NCI-H2196 (cell line): Measurements from ENCODE around the gene CDK14.

Experiments used
- DNase-seq: peaks from one replicate; lab custom pipeline; 2025; ENCODE audit not compliant: unreplicated experiment; lab: John Stamatoyannopoulos, UW

Gene CDK14

DNA sequence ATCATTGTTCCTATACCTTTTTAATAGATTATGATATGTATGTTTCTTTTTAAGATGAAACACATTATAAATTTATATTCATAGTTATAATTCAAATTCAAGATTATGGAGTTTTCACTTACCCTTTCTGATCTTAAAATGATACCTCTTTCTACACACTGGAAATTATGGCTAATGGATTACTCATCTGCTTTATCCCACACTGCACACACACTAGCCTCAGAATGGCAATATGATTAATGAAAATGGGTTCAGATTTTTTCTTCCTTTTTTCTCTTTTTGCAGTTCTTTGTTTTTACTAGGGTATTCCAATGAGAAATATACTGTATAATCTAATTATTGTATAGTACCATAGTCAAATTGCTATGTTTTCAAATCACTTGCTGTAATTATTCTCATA, 585.8 kb downstream of the CDK14 start:
- no peak for DNase-seq

DNA sequence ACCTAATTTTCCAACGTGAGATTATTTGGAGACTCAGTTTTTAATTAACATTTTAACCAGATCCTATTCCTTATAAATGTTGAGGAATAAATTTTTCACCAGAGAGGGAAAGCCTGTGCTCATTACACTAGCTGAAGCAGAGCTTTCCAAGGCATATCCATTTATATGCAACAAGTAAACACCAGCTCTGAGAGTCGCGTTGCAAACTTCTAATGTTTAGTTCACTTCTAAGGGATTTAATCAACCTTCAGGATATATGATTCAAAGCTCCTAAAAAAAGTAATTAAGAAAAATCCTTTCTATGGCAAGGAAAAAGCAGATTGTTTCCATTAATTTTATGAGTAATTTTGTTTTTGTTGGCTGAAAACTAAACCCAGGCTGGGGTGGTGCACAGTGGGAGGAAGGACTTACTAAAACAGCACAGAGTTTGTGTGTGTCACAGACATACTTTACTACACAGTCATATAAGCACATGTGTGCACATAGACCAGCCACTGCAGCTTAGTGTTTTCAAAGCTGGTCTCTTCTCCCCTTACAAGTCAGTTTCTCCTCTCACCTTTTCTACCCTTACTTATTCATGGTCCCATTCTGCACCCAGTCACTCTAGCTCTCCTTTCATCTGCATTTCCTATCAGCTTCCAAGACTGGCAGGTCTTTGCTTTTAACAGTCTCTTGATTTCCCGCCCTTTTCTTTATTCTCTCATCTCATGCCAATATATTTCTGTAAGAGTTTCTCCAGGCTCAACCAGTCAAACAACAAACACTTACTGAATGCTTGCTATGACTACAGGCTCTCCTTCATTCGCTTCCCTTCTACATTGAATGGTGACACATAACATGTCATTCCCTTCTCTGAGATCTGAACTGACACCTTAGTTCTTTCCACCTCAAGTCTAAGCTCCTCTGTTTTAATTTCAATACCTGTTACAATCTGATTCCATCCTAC, 587.0 kb downstream of the CDK14 start:
- DNase-seq, result no peak

DNA sequence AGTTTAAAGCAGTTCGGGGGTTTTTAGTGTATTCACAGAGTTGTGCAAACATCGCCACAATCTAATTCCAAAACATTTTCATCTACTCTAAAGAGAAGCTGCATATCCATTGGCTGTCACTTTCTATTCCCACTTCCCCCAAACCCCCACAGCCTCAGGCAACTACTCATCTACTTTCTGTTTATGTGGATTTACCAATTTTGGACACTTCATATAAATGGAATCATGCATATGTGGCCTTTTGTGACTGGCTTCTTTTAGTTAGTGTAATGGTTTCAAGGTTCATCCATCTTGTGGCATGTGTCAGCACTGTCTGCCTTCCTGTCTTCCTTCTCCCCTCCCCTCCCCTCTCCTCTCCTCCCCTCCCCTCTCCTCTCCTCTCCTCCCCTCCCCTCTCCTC, 589.6 kb downstream of the CDK14 start:
- no peak for DNase-seq

DNA sequence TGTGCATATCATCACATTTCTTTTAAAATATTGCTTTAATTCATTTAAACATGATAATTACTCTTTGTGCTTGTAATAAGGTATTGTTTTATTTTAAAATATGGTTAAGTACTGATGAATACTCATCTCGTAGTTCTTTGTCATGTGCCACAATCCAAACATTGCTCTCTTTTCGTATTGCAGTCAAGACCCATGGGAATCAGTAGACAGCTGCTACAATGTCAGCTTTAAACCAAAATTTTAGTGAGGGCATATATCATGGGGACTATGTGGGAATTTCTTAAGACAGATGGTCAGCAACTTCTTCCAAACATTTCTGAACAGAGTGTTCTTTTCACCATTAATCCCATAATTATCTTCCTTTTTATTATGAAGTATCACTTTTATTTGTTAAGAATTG, 590.9 kb downstream of the CDK14 start:
- no peak for DNase-seq

DNA sequence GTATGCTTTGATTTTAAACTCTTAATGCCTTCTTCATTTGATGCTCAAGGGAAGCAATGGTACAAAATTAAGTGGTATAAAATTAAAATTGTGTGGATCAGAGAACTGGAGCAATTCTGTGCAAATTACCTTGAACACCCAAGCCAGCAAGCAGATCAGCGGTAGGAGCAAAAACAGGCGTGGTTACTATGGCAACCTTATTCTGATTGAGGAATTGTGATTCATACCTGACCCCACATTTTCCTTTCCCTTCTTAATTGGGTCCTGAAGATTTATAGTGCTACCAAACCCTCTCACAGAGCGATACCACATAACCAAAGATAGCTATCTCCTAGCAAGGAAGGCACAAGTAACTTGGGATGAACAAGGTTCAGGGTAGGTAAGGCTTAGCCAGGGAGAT, 595.6 kb downstream of the CDK14 start:
- no peak for DNase-seq

DNA sequence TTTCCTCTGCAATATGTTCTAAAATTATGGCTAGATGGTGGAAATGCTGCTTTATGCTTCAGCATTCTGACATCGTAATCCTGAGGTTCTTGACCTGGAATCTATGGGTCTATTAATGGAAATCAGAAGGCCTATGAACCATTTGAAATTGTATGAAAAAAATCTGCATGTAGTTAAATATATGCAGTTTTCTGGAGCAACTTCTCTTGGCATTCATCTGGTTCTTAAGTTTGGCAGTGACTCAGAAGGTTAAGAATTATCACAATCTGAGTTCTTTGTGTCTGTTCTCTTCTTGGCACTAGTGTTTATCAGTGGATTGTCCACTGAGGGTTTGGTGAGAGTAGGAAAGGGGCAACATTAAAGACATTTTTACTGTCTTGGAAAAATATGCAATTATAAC, 597.0 kb downstream of the CDK14 start:
- DNase-seq, result no peak

DNA sequence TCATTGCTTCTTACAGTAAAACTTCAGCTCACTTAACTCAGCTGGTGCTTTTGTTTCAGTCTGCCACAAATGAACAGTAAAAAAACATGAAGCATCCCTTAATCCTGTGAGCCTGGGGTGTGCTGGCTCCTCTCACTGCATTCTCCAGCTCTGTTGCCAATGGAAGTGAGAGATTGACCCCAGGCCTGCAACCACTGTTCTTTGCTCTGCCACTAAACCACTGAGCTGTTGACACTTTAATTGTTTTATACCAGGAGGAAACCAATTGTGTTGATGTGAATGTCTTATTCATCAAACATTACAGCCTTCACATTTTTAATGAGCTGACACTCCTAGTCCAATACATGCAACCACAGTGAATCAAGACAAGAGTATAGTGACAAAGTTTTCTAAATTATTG, 598.7 kb downstream of the CDK14 start:
- DNase-seq, result no peak

DNA sequence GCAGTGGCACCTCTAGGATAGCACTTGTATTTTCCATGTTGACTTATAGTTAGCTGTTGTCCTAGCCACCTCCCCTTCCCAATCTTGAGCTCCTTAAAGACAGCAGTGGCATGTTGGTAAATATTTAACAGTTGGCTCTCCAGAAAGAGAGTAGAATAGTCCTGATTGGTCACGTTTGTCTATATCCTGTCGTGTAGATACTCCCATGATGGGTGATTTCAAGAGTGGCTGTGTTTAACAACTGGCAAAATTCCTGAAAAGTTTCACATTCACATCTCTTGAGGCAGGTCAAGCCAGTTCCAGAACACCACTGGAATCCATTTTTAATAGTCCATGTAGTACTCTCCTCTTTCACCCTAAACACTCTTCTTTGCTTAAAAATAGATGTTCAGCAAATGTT, 599.9 kb downstream of the CDK14 start:
- no peak for DNase-seq

DNA sequence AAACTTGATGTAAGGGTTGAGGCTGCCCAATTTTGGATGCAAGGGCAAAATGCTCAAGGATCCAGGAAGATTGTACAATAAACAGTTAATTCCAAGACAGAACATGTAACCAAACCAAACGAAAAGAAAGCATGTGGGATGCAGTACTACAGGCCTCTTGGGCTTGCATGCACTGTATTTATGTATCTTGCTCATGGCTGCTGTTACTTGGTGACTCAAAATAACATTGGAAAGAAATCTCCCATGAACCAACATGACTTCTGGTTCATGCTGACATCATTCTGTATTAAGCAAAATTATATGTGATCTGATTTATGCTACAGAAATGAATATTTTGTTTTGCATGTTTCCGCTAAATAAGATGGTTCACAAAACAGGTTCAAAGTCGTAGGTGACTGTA, 602.2 kb downstream of the CDK14 start:
- DNase-seq, result no peak

DNA sequence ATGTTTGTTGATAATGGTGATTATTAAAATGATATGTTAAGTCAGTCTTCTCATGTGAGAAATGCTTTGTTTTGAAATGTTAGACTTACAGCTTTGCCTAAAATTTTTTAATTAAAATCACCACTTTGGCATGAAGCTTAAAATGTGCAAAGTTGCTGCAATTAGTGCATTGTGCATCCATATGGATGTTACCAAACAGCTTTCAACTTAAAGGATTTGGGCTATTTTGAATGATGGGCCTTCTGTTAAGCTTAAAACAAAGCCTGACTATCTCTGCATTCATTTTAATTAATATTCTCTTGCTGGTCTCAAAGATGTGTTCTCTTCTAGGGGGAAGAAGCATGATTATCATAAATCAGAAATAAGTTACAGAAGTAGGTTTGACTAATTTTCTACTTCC, 603.5 kb downstream of the CDK14 start:
- no peak for DNase-seq

DNA sequence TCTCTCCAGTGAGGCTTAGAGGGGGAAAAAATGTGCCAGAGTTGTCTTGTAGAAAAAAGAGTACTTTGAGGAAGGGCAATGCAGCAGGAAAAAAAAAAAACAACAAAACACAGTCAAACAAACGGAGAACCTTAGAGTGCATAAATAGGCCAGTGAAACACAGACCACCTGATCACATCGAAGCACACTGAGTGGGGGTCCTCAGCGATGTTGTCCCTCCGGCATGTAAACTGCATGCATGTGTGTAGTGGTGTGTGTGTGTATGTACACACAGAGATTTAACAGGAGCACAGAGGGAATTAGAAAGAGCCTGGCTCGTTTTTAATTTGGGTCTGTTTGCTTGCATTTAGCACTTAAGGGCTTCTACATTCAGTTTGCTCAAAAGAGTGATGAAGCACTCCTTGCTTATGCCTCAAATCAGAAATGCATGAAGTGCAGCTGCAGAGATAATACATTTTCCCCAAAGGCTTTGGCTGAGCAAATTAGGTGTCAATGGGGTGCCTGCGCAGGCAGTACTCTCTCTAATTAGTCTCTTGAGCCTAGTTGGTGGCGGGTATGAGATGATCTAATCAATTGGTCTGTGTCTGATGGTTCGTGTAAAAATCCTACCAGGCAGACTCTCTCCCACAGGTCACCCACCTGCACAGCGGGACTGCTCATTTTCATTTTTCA, 605.5 kb downstream of the CDK14 start:
- DNase-seq, result no peak

DNA sequence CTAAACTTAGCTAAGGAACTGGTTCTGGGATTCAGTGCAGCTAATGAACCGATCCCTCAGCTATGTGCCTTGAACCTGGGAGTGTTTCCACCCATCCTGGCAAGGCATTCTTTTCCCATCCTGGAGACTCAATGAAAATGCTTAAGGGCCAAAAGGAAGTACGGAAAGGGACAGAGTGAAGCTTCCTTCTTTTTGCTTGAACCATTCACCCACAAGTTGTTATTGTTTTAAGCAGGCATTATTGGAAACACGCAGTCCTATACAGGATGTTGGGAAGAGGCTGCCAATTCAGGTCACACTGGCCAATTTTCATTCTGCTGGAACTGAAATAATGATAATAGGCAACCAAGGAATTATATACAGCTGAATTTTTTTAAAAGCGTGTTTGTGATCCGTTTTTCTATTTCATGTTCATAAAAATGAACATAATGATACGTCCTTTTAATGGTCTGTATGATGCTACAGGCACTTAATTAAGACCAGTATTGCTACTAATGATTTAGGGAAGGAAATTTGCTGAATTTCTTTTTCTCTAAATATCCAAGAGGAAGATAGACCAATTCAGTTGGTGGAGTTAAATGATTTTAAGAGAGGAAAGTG, 610.3 kb downstream of the CDK14 start:
- DNase-seq, result no peak

DNA sequence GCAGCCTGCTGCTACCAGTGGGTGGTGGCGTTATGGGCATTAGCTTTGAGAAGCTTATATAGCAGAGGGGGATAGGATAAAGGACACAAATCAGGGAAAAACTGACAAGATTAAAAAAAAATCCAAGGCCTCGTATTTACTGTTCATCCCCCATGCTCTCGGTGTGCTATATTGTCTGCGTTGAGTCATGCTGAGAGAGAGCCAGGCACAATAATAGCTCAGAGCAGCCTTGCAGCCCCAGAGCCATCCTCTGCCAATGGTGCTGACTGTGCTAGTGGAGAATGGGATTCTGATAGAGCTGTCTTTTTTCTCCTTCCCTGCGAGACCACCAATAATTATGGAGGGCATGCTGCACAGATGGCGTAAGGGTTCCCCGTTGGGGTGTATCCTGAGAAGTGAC, 616.5 kb downstream of the CDK14 start:
- DNase-seq, result no peak

DNA sequence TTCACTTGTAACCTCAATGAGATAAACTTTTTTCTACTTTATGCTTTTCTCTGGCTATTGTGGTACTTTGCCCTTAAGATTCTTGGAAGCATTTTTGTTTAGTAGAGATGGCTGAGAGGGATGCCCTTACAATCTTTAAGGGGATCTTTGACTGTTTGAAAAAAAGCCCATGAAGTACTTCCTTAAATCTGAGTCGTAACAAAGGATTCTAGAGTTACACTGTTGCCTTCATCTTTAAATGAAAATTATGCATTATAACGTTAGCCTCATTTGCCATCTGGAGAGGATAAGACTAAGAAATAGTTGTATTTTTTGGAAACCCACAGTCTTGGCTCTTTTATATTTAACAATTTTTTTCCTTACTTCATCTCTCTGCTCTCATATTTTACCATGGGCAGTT, 630.3 kb downstream of the CDK14 start:
- no peak for DNase-seq

DNA sequence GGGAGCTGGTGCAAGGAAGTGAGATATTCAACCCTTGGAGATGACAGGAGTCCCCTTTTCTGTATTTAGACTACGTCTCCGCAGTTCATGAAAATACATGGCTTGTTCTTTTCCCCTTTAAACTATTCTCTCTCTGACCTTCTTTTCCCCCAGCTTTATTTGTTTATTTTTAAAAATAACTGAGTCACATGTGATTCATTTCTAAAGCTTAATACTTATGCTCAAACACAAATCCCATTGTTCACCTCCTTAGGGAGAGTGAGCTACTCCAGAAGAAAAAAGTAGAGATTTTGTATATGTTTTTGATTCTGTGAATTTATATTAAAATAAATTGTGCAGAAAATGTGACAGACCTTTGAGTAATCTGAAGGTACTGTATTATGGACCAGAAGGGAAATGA, 632.2 kb downstream of the CDK14 start:
- no peak for DNase-seq

DNA sequence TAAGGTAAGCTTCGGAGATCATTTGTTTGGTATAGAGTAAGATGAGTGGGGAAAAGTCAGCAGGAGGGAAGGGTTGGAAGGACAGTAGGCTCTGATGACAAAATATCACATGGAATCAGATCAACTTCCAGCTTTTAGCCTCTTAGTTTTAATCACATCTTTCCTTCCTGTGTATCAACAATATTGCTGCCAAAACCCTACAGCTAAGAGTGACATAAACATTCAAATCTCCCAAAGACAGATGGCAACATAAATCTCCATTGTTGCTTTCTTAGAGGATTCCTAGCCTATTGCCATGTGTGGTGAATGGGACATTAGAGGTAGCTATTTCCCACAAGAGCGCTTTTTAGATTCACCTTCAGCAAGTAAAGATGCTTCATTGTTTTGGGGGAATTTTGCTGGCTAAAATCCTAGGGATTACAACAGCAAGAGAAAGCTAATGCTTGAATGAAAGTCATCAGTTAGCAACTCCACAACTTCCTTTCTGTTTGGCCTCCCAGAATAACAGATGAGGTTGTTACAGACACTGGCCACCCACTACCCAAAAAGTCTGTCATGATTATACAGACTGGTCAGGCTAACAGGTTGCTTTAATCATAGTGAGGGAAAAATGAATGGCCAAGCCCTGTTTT, 632.9 kb downstream of the CDK14 start:
- no peak for DNase-seq

DNA sequence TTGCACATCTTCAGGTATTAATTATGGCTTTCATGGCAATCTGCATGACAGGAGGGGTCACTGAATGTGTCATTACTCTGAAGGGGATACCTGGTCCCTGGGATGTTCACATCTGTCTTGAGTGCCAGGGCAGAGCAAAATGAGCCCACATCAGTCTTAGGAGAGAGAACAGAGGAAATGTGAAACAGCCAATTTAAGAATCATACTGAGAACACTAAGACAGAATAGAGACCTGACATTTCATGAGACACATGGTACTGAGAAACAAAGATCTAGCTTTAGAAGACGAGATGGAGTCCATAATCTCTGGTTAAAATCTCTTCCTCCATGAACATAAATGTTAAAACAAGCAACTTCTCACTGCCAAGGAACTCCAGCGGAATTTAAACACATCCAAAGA, 634.0 kb downstream of the CDK14 start:
- DNase-seq, result no peak

DNA sequence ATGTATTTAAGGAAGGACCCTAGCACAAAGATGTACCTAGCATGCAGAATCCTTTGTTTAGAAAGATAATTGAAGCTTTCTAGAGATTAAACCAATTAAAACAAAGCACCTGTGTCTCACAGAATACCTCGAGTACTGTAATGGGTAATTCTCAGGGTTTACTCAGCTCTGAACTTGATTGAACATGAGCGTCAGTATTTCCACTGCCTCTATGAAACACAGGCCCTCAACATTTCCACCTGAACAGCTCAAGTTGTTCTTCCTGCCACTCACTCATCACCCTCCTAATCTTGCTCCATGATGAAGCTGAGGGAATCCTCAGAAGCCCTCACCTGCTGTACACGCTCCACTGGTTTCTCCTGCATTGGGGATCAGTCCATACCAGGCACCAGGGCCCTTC, 634.4 kb downstream of the CDK14 start:
- DNase-seq, result no peak

DNA sequence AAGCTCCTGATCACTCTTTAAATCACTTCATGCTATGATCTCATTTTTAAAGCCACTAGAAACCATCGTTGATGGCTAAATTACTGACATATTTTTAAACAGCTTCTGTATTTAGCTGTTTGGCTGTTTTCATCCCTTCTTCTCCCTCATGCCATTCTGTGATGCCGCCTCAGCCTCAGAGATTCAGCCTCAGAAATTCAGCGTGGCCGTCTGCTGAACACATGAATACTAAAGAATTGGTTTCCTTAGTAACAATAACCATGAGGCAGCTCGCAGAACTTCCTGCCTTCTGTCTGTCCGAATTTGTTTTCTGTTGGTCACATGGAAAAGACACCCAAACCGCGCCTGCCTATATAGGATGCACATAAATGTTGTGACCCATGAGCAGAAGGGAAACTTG, 637.1 kb downstream of the CDK14 start:
- DNase-seq, result no peak

DNA sequence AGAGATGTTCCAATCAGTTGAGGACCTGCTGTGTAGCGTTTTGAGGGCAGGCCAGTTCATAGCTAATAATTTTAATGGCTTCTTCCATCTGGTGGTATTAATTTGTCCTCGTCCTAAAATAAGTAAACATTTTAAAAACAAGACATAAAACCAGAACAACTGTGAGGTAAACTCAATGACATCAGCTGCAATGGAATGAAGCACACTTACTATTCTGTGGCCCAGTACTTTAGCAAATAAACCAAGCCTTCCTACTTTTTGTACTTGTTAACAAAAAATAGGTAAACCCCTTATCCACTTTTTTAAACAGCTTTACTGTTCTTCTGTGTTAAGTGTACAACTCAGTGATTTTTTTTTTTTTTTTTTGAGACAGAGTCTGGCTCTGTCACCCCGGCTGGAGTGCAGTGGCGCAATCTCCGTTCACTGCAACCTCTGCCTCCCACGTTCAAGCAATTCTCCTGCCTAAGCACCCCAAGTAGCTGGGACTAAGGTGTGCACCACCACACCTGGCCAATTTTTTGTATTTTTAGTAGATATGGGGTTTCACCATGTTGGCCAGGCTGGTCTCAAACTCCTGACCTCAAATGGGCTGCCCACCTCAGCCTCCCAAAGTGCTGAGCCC, 639.2 kb downstream of the CDK14 start:
- no peak for DNase-seq

DNA sequence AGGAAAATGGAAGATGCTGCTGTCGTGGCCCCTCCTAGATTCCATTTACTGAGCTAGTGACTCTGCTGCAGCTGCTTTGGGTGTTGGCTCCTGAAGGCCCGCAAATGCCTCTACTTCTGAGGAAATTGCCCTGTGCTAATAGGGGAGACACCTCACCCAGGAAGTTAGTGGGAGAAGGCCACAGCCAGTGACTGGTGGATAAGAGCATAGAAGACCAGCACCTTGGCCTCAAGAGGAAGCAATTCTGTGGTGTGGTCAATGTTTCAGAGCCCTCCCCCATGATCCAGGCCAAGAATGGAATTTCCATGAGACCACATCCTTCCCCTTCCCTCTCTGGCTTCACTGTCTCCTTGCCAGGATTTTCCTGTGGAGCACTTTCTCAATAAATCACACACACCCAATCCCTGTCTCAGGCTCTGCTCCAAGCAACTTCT, 643.1 kb downstream of the CDK14 start:
- no peak for DNase-seq
